22Rv1 (cell line): ENCODE data around the gene NR1H2.

Source experiments
- ZFX ChIP-seq: fragments of 450-650 bp; IDR thresholded peaks from 2 replicates; pipeline ENCODE4 v1.6.1; 2017; ENCODE audit warnings: antibody characterized with exemption, borderline replicate concordance
- TF ChIP-seq, protein P1 (sequence below): fragments of 450-650 bp; IDR thresholded peaks from 2 replicates; pipeline ENCODE4 v1.5.1; 2017; ENCODE audit warnings: mild to moderate bottlenecking

- TF ChIP-seq, protein P1, sequence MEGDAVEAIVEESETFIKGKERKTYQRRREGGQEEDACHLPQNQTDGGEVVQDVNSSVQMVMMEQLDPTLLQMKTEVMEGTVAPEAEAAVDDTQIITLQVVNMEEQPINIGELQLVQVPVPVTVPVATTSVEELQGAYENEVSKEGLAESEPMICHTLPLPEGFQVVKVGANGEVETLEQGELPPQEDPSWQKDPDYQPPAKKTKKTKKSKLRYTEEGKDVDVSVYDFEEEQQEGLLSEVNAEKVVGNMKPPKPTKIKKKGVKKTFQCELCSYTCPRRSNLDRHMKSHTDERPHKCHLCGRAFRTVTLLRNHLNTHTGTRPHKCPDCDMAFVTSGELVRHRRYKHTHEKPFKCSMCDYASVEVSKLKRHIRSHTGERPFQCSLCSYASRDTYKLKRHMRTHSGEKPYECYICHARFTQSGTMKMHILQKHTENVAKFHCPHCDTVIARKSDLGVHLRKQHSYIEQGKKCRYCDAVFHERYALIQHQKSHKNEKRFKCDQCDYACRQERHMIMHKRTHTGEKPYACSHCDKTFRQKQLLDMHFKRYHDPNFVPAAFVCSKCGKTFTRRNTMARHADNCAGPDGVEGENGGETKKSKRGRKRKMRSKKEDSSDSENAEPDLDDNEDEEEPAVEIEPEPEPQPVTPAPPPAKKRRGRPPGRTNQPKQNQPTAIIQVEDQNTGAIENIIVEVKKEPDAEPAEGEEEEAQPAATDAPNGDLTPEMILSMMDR = no peak
- no peak for TF ChIP-seq ZFX
These were observed 10.6 kb upstream of the NR1H2 start, which contains the start of gene NAPSA for GRCh38 chr19:50365434-50366306.
